Neural progenitor cell (in vitro differentiated cells): ENCODE results near the gene PLA2G4A. TPM values are rescaled to one million over a fixed set of nuclear protein-coding genes. Genes with fewer than 3 reads are reported as not detected.
A peak's percentile ranks its signal among the peaks of the same experiment; 100 is the strongest.

Experiments
- DNase-seq: peaks from one replicate; pipeline ENCODE4 v3.0.0-alpha.2; 2016; ENCODE audit warnings: low spot score
- H2AFZ ChIP-seq: fragments of 200-600 bp; sonication (generic); replicated peaks from 2 replicates; pipeline ENCODE4 v1.6.1; 2016; ENCODE audit warnings: antibody characterized with exemption
- H3F3A ChIP-seq: fragments of 200-600 bp; sonication (generic); 2 replicates; pipeline ENCODE4 v1.6.1; 2016; ENCODE audit warnings: antibody characterized with exemption, low read depth
- H3K27ac ChIP-seq: fragments of 200-600 bp; sonication (generic); 2 replicates; pipeline ENCODE4 v1.5.1; 2016; ENCODE audit warnings: mild to moderate bottlenecking
- H3K27me3 ChIP-seq: fragments of 200-600 bp; sonication (generic); 2 replicates; pipeline ENCODE4 v1.6.1; 2016; ENCODE audit warnings: mild to moderate bottlenecking, moderate library complexity
- H3K36me3 ChIP-seq: fragments of 200-600 bp; sonication (generic); 2 replicates; pipeline ENCODE4 v1.5.1; 2016
- H3K4me1 ChIP-seq: fragments of 200-600 bp; sonication (generic); 2 replicates; pipeline ENCODE4 v1.6.1; 2016; ENCODE audit warnings: mixed run types
- H3K4me2 ChIP-seq: fragments of 200-600 bp; sonication (generic); 2 replicates; pipeline ENCODE4 v1.6.1; 2016
- H3K4me3 ChIP-seq: fragments of 200-600 bp; sonication (generic); 2 replicates; pipeline ENCODE4 v1.5.1; 2016
- H3K79me2 ChIP-seq: fragments of 200-600 bp; sonication (generic); 2 replicates; pipeline ENCODE4 v1.6.1; 2016; ENCODE audit warnings: low read depth
- H3K9ac ChIP-seq: fragments of 200-600 bp; sonication (generic); 2 replicates; pipeline ENCODE4 v1.6.1; 2016
- H3K9me3 ChIP-seq: fragments of 200-600 bp; sonication (generic); 2 replicates; pipeline ENCODE4 v1.5.1; 2016; ENCODE audit warnings: low read depth
- H4K20me1 ChIP-seq: fragments of 200-600 bp; sonication (generic); 2 replicates; pipeline ENCODE4 v1.6.1; 2016; ENCODE audit warnings: low read depth
- H3K27ac Mint-ChIP-seq: 3 replicates; pipeline ENCODE4 v1.8.0; 2021; ENCODE audit warnings: mixed read lengths
- H3K27me3 Mint-ChIP-seq: 2 replicates; pipeline ENCODE4 v1.8.0; 2022; ENCODE audit warnings: low read depth, mild to moderate bottlenecking, inconsistent platforms, moderate library complexity, mixed read lengths; ENCODE audit not compliant: insufficient read depth
- H3K36me3 Mint-ChIP-seq: 3 replicates; pipeline ENCODE4 v1.8.0; 2021; ENCODE audit warnings: mixed read lengths
- H3K4me1 Mint-ChIP-seq: 3 replicates; pipeline ENCODE4 v1.8.0; 2021; ENCODE audit warnings: mixed read lengths
- H3K4me3 Mint-ChIP-seq: 3 replicates; pipeline ENCODE4 v1.8.0; 2021; ENCODE audit warnings: mild to moderate bottlenecking, moderate library complexity, mixed read lengths
- H3K9me3 Mint-ChIP-seq: 3 replicates; pipeline ENCODE4 v1.8.0; 2020; ENCODE audit warnings: mixed read lengths
- EZH2 ChIP-seq: fragments of 200-600 bp; sonication (generic); IDR thresholded peaks from 2 replicates; pipeline ENCODE4 v1.6.1; 2017; ENCODE audit warnings: antibody characterized with exemption, mild to moderate bottlenecking, moderate library complexity
- EZH2phosphoT487 ChIP-seq: fragments of 200-600 bp; sonication (generic); IDR thresholded peaks from 2 replicates; pipeline ENCODE4 v1.6.1; 2017; ENCODE audit warnings: antibody characterized with exemption
- total RNA-seq: library from RNA; depleted of rRNA; stranded (reverse); fragments of >200 nt; gene quantifications from 2 replicates; pipeline ENCODE4 v1.2.3, GENCODE V29; 2015; ENCODE audit warnings: low replicate concordance
- TF ChIP-seq, protein P1 (sequence below): fragments of 200-600 bp; sonication (generic); IDR thresholded peaks from 2 replicates; pipeline ENCODE4 v1.5.1; 2017; ENCODE audit warnings: antibody characterized with exemption, mild to moderate bottlenecking

The PLA2G4A gene
- total RNA-seq, result 0.81 and 1.0 TPM in 2 replicates

DNA sequence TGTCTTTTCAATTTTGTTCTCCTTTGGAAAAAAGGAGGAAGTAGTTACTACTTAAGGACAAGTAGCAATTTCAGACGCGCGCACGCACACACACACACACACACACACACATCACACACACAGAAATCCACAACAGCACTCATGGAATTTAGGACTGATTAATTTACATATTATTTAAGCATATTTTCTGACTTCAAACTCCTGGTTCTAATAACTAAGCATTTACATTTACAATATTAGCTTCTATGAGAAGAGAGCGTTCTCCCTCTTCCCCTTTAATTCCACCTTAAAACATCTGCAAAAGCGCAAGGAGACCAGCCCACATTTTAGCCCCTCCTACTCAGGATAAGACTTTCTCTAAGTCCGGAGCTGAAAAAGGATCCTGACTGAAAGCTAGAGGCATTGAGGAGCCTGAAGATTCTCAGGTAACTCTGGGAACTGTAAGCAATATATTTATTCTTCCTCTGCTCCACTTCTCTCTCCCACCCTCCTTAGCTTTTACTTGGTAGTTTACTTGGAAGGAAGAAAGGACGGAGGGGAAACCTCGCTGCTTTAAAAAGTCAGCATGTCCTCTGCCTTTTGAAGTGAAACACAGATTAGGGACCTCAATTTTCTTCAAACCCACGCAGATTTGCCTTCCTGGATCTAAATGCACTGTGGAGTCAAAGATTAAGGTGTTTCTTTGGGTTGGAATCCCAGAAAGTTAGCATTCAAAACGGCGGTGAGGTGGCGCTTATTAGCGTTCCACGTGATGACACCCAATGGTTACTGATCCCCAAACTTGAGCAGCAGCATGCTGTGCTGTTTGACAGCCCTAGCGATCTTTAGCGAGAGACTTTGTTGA is at the start of gene PLA2G4A:
PLA2G4A (plus strand) TSS at position 339 of the 844 bp plus-strand sequence. CDS start 25,406 bp downstream, outside the sequence.
- H2AFZ ChIP-seq, result peak within 1 kb of the TSS; percentile 96
- peak within 1 kb of the TSS; percentile 62 for H3K27ac Mint-ChIP-seq
- TF ChIP-seq EZH2phosphoT487 (no peak), EZH2 (no peak)
- TF ChIP-seq, protein P1, sequence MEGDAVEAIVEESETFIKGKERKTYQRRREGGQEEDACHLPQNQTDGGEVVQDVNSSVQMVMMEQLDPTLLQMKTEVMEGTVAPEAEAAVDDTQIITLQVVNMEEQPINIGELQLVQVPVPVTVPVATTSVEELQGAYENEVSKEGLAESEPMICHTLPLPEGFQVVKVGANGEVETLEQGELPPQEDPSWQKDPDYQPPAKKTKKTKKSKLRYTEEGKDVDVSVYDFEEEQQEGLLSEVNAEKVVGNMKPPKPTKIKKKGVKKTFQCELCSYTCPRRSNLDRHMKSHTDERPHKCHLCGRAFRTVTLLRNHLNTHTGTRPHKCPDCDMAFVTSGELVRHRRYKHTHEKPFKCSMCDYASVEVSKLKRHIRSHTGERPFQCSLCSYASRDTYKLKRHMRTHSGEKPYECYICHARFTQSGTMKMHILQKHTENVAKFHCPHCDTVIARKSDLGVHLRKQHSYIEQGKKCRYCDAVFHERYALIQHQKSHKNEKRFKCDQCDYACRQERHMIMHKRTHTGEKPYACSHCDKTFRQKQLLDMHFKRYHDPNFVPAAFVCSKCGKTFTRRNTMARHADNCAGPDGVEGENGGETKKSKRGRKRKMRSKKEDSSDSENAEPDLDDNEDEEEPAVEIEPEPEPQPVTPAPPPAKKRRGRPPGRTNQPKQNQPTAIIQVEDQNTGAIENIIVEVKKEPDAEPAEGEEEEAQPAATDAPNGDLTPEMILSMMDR, result no peak

DNA sequence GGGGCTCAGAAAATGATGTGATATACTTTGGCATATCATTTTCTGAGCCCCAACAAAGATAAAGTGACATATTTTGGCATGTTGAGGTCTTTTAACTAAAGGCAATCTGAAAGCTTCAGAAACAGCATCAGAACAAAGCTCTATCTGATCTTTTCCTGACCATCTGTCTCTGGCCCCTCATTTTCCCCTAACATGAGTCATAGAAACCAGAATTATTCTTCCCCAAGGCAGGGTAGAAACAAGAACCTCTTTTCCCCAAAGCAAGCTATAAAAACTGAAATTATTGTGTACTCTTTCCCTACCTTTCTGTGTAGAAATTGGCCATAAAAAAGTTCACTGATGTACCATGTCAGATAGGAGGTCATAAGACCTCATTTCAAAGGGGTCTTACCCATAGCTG is 48.7 kb upstream of the PLA2G4A start:
- Histone ChIP-seq H3K9me3 (no peaks in the 10 kb centered on the region), H3K4me1 (no peaks in the 10 kb centered on the region), H3K9ac (no peak overlapping the region), H2AFZ (no peak overlapping the region), H3K4me2 (no peak overlapping the region), H3K36me3 (no peaks in the 10 kb centered on the region), H3F3A (no peaks in the 10 kb centered on the region), H3K79me2 (no peaks in the 10 kb centered on the region), H3K27me3 (no peaks in the 10 kb centered on the region), H3K27ac (no peak overlapping the region), H3K4me3 (no peak overlapping the region), H4K20me1 (no peaks in the 10 kb centered on the region)
- Mint-ChIP-seq H3K9me3 (no peaks in the 10 kb centered on the region), H3K27ac (no peak overlapping the region), H3K4me1 (no peaks in the 10 kb centered on the region), H3K4me3 (no peak overlapping the region), H3K36me3 (no peaks in the 10 kb centered on the region), H3K27me3 (no peaks in the 10 kb centered on the region)
- DNase-seq, result no peak
- no peak for TF ChIP-seq EZH2
- TF ChIP-seq, protein P1, result no peak
- TF ChIP-seq EZH2phosphoT487, result no peak

More for the DNA sequence above, at the start of gene PLA2G4A:
- Histone ChIP-seq H3K9ac (no peak within 1 kb of the TSS), H3K9me3 (no peaks in the 10 kb centered on the region), H3F3A (no peaks in the 10 kb centered on the region), H3K79me2 (no peaks in the 10 kb centered on the region), H3K27ac (no peak within 1 kb of the TSS), H4K20me1 (no peaks in the 10 kb centered on the region), H3K4me1 (no peaks in the 10 kb centered on the region), H3K36me3 (no peaks in the 10 kb centered on the region), H3K4me3 (peak within 1 kb of the TSS; percentile 51), H3K4me2 (peak within 1 kb of the TSS; percentile 76), H3K27me3 (peaks cover 10% of the 10 kb centered on the region)
- Mint-ChIP-seq H3K36me3 (no peaks in the 10 kb centered on the region), H3K4me1 (peaks cover 7% of the 10 kb centered on the region), H3K27me3 (peaks cover 4% of the 10 kb centered on the region), H3K4me3 (peak within 1 kb of the TSS; percentile 88), H3K9me3 (no peaks in the 10 kb centered on the region)
- DNase-seq, result peak; percentile 68

DNA sequence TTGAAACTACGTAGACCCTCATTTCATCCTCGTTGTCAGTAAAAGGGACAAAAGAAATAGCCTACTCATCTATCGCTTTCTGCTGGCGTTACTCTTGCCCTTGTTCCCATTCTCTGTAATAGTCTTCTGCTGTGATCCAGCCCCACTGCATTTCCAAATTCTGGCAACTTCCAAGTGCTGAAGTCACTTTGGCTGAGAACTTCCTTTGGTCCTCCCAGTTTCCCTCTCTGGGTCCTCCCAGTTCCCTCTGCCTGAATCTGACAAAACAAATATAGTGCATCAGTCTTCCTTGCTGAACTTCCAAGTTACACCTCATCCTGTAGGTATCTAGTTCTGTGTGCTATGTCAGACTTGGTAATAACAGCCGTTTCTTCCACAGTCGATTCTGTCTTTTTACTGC is 47.0 kb upstream of the PLA2G4A start:
- no peak overlapping the region for H3K27ac Mint-ChIP-seq
- no peak overlapping the region for H2AFZ ChIP-seq

More for the DNA sequence above, 47.0 kb upstream of the PLA2G4A start:
- Histone ChIP-seq H3K79me2 (no peaks in the 10 kb centered on the region), H3K9ac (no peak overlapping the region), H3K27ac (no peak overlapping the region), H3K4me3 (no peak overlapping the region), H3K9me3 (no peaks in the 10 kb centered on the region), H3F3A (no peaks in the 10 kb centered on the region), H3K27me3 (no peaks in the 10 kb centered on the region), H3K4me1 (no peaks in the 10 kb centered on the region), H3K36me3 (no peaks in the 10 kb centered on the region), H3K4me2 (no peak overlapping the region), H4K20me1 (no peaks in the 10 kb centered on the region)
- DNase-seq, result no peak
- H3K9me3 Mint-ChIP-seq, result no peaks in the 10 kb centered on the region
- H3K27me3 Mint-ChIP-seq, result no peaks in the 10 kb centered on the region
- no peaks in the 10 kb centered on the region for H3K36me3 Mint-ChIP-seq
- H3K4me1 Mint-ChIP-seq, result no peaks in the 10 kb centered on the region
- TF ChIP-seq EZH2phosphoT487 (no peak), EZH2 (no peak)
- TF ChIP-seq, protein P1, result no peak
- H3K4me3 Mint-ChIP-seq, result no peak overlapping the region
